Measurements from ENCODE around the gene PTPRCAP. TPM values are rescaled to one million over a fixed set of nuclear protein-coding genes. Genes with fewer than 3 reads are reported as not detected.

PTPRCAP gene
- total and polyA plus RNA-seq, 9 of the 15 experiments (the other 6 are each of a cell fraction or from before 2014, with no cell fraction given): 0.22 to 2.0 (median 1.1) TPM; not detected in 4

GRCh38 chr11:67436459-67437081 is 912 bp downstream of the PTPRCAP start:
- H3K27me3 ChIP-seq (ENCODE audit: control insufficient read depth in 2 of 2, insufficient read depth in 2 of 2, low read length in 2 of 2): no peaks in the 10 kb centered on the region
- intact Hi-C loops (cut with micrococcal nuclease): no loop called here
- WGBS (ENCODE audit: insufficient coverage, low coverage, missing lambda C conversion rate): 12% methylated on average over 6 of the region's 6 CpGs
- in situ Hi-C loops (cut with MboI): no loop called here
- ChIA-PET POLR2A (interaction anchor here (0.7 to 3.0 kb wide), 6 partner anchors 7 to 125 kb away, joined by 3 to 21 read pairs (median 4); partner anchors contain the start of gene RPS6KB2), CTCF (ENCODE audit: low intra/inter-chr PET ratio) (no interaction called here)
- H3K4me1 ChIP-seq (replicated peaks in 1 of 2; ENCODE audit: control insufficient read depth in 2 of 2, insufficient read depth in 2 of 2, low read length in 2 of 2): peaks cover 16 to 87% of the 10 kb centered on the region in 2 experiments
- peak; percentile 54 to 85 (median 69) for DNase-seq (ENCODE audit: extremely low read depth in 1 of 4, low spot score in 3 of 4)
- no peak overlapping the region for H3K4me3 ChIP-seq
- H3K9me3 ChIP-seq (replicated peaks; ENCODE audit: control insufficient read depth, insufficient read depth, low read depth, low read length): no peaks in the 10 kb centered on the region
- peak overlapping the region; percentile 86 for H3K27ac ChIP-seq (ENCODE audit: extremely low read depth, low read depth, low read length)
- BruUV-seq (replicated peaks): no TSS peak
- no peaks in the 10 kb centered on the region for H4K20me1 ChIP-seq (replicated peaks; ENCODE audit: control insufficient read depth, insufficient read depth, low read length)
- peak overlapping the region; percentile 53 to 87 for H3K9ac ChIP-seq (ENCODE audit: insufficient read depth in 1 of 2, low read depth in 2 of 2, low read length in 2 of 2)
- no peaks in the 10 kb centered on the region; the same call in 2 of the 3 replicates for H3K79me2 ChIP-seq (ENCODE audit: control insufficient read depth, insufficient read depth, low read length)
- H2AFZ ChIP-seq (ENCODE audit: low read depth, low read length): no peak overlapping the region
- peak; percentile 79 for ATAC-seq
- peaks cover 89% of the 10 kb centered on the region; the same call in 2 of the 3 replicates for H3K36me3 ChIP-seq (ENCODE audit: control insufficient read depth, insufficient read depth, low read length)
- FAIRE-seq: peak; percentile 87
- peak overlapping the region; percentile 1; the same call in 1 of the 2 replicates for H3K4me2 ChIP-seq (ENCODE audit: insufficient read depth, low read length)
- peaks cover 4% of the 10 kb centered on the region for H3K9me1 ChIP-seq (ENCODE audit: control insufficient read depth, insufficient read depth, low read length)
- TF ChIP-seq EP400 (IDR thresholded peaks at IDR 0.05) (no peak; the same call in 1 of the 2 replicates), ATF1 (CRISPR knock-in tag; IDR thresholded peaks at IDR 0.05) (no peak), ATF1 (tag; IDR thresholded peaks at IDR 0.05) (no peak), ZNF778 (CRISPR knock-in tag; IDR thresholded peaks at IDR 0.05) (no peak), ZNF551 (CRISPR knock-in tag; IDR thresholded peaks at IDR 0.05) (no peak), ATF7 (IDR thresholded peaks at IDR 0.05) (no peak), MAFK (IDR thresholded peaks at IDR 0.05; ENCODE audit: low read length) (no peak), SOX6 (IDR thresholded peaks at IDR 0.05) (no peak), SRSF3 (IDR thresholded peaks at IDR 0.05; ENCODE audit: insufficient read depth, low read length) (no peak), NR3C1 (CRISPR knock-in tag; IDR thresholded peaks at IDR 0.05) (no peak), LEF1 (IDR thresholded peaks at IDR 0.05) (peak; percentile 72; the same call in 1 of the 2 replicates), RAD51 (IDR thresholded peaks at IDR 0.05; ENCODE audit: borderline replicate concordance, low read depth) (no peak), HOXB6 (CRISPR knock-in tag; IDR thresholded peaks at IDR 0.05; ENCODE audit: borderline replicate concordance) (no peak), ZNF830 (CRISPR knock-in tag; IDR thresholded peaks at IDR 0.05) (no peak), ESRRB (CRISPR knock-in tag; IDR thresholded peaks at IDR 0.05; ENCODE audit: borderline replicate concordance) (no peak), CC2D1A (IDR thresholded peaks at IDR 0.05) (peak; percentile 60; the same call in 1 of the 2 replicates), DPF2 (IDR thresholded peaks at IDR 0.05) (peak; percentile 79), TAF1 (IDR thresholded peaks at IDR 0.05; ENCODE audit: control insufficient read depth, extremely low read depth, insufficient read depth, low read length, severe bottlenecking) (no peak), KLF1 (tag; IDR thresholded peaks at IDR 0.05) (no peak), TCF3 (CRISPR knock-in tag; IDR thresholded peaks at IDR 0.05) (peak; percentile 25; the same call in 1 of the 2 replicates), RBM39 (optimal IDR thresholded peaks at IDR 0.05; ENCODE audit: low read depth, low read length) (no peak)
- TF ChIP-seq, protein P1, sequence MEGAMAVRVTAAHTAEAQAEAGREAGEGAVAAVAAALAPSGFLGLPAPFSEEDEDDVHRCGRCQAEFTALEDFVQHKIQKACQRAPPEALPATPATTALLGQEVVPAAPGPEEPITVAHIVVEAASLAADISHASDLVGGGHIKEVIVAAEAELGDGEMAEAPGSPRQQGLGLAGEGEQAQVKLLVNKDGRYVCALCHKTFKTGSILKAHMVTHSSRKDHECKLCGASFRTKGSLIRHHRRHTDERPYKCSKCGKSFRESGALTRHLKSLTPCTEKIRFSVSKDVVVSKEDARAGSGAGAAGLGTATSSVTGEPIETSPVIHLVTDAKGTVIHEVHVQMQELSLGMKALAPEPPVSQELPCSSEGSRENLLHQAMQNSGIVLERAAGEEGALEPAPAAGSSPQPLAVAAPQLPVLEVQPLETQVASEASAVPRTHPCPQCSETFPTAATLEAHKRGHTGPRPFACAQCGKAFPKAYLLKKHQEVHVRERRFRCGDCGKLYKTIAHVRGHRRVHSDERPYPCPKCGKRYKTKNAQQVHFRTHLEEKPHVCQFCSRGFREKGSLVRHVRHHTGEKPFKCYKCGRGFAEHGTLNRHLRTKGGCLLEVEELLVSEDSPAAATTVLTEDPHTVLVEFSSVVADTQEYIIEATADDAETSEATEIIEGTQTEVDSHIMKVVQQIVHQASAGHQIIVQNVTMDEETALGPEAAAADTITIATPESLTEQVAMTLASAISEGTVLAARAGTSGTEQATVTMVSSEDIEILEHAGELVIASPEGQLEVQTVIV (CRISPR knock-in tag; IDR thresholded peaks at IDR 0.05; ENCODE audit: borderline replicate concordance): no peak
- TF ChIP-seq, protein P2, sequence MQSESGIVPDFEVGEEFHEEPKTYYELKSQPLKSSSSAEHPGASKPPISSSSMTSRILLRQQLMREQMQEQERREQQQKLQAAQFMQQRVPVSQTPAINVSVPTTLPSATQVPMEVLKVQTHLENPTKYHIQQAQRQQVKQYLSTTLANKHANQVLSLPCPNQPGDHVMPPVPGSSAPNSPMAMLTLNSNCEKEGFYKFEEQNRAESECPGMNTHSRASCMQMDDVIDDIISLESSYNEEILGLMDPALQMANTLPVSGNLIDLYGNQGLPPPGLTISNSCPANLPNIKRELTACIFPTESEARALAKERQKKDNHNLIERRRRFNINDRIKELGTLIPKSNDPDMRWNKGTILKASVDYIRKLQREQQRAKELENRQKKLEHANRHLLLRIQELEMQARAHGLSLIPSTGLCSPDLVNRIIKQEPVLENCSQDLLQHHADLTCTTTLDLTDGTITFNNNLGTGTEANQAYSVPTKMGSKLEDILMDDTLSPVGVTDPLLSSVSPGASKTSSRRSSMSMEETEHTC (IDR thresholded peaks at IDR 0.05): no peak
